Activated CD4-positive, alpha-beta T cell treated with anti-CD3 and anti-CD28 coated beads for 24 hours (primary cell): ENCODE results near the gene PKMYT1.
"Not testable (repeated sequence)": the region's sequence is repeated elsewhere in the genome, so short reads cannot be mapped to it uniquely, and the experiment has no call there.

ENCODE experiments used
- DNase-seq, 2 donors: peaks; one replicate each; pipeline ENCODE4 v3.0.0-alpha.2; 2020; ENCODE audit warnings: low read depth in 2 of 2

PKMYT1 gene

DNA sequence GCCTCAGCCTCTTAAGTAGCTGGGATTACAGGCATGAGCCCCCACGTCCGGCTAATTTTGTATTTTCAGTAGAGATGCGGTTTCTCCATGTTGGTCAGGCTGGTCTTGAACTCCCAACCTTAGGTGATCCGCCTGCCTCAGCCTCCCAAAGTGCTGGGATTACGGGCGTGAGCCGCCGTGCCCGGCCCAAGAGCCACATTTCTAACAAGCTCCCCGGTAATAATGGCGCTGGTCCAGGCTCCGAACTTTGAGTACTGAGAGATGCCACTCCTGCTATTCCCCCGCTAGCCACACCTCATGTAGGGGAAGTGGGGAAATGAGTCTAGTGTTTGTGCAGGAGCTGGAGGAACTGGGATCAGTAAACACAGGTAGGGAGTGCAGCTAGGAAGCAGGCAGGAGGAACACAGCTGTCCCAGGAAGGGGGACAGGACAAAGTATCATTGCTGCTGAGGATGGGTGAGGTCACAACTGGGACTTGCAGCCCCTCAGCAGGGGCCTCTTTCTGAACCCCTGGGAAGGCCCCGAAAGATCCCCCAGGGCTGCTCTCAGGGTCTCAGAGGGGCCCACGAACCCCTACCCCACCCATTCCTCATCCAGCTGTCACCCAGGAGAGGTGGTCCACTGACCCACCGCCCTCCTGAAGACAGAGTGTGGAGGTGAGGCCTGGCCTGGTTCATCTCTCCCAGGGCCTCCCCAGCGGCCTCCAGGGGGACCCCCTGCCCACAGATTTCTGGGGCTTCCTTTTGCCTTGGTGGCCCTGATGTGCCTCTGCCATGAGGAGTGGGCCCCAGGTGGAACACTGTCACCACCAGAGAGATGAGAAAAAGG, 19.8 kb downstream of the PKMYT1 start:
- DNase-seq = no peak

DNA sequence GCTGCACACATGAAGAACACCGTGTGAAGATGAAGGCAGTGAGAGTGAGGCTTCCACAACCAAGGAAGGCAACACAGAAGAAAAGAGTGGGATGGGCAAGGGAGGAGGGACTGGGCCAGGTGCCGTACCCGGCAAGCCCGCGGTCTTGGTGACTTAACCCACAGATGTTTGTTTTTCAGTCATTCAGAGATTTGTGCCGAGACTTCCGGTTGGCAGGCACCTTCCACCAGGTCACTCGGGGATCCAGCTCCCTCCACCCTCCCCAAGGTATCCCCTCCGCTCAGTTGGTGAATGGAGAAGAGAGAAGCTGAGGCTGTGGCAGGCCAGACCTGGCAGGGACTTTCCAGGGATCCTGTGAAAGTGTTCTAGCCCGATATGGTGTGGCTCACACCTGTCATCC, 21.0 kb downstream of the PKMYT1 start:
- DNase-seq = no peak

DNA sequence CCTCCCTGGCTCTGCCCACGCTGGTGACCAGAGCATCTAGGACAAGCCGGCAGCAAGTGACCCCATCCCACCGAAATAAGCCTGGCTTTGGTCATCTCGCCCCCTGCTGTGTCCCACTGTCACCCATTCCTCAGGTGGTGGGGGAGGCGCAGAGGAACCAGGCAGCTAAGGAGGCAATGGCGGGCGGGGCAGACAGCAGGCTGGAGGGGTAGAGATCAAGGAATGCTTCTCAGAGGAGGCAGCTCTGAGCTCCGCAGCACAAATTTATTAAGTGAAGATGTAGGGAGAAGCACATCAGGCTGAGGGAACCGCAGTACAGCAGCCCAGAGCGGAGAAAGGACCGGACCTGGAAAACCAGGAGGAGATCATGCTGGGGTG, 23.7 kb downstream of the PKMYT1 start:
- no peak for DNase-seq

DNA sequence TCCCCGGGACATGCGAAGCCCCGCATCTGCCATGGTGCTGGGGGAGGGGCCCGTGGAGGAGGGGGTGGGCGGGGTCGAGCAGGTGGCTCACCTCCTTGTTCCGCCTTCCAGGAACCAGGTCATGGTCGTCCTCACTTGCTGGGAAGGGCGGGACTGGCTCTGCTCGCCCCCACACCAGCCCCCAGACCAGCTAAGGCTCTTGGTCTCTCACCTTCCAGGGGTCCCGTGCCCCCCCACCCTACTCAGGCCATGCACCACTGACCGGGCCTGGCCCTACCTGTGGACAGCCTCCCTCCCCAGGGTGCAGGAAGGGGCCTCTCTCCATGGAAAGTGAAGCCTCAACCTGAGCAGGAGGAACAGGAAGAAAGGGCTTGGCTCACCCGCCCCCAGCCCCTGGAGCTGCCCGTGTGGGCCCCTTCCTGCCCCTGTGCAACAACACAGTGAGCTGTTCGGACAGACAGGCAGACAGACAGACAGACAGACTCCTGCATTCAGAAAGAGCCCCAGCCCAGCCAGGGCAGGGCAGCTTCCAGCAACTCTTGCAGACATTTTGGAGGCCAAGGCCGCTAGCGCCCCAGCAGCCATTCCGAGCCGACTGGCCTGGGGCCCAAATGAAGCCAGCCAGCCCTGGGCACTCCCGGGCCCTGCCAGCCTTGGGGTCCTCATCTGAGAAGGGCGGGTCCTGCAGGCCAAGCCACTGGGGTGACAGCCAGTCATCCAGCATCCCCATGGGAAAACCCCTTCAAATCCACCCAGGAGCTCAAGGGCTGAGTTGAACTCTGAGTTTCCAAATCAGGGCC, 24.3 kb downstream of the PKMYT1 start:
- DNase-seq = no peak

DNA sequence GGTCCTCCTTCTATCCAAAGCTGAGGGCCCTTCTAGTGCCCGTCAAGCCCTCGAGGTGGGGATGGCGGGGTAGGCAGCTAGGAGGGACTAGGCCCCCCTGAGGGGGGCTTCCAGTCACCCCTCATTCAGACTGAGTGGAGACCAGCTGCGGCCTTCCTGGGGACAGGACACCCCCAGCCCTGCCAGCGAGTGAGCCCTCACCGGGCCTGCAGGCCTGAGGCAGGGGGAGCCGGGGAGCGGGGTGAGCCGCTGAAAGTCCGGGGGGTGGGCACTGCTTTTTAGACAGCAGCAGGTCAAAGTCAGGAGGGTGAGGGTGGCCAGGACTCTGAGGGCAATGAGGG, 24.8 kb downstream of the PKMYT1 start:
- DNase-seq = no peak

DNA sequence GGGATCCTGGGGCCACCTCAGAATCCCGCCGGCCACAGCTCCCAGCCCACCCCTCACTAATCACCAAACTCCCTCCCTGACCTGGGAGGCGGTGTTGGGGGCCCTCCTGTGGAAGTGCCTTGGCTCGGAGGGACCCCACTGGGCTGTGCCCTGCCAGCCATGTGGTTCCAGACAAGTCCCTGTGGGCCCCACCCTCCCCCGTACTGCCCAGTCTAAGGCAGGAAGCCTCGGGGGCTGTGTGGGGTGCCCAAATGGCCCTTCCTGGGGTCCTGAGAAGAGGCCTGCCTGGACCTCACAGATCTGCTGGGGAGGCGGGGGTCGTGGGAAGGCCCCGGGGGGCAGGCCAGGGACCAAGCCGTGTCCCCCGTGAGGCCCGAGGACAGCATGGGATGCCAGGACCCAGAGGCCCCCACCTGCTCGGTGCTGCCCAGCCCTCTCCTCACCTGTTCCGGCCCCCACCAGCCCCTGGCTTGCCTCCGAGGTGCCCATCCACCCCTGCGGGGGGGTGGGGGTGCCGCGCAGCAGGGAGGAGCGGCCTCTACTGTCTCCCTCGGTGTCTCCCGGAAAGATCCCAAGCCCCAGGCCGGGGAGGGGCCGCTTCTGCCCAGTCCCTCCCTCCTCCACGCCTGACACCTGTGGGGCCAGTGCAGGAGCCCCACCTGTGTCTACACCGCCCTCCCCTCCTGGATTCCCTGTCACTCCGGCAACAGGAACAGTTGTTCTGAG, 25.4 kb downstream of the PKMYT1 start:
- DNase-seq = no peak

DNA sequence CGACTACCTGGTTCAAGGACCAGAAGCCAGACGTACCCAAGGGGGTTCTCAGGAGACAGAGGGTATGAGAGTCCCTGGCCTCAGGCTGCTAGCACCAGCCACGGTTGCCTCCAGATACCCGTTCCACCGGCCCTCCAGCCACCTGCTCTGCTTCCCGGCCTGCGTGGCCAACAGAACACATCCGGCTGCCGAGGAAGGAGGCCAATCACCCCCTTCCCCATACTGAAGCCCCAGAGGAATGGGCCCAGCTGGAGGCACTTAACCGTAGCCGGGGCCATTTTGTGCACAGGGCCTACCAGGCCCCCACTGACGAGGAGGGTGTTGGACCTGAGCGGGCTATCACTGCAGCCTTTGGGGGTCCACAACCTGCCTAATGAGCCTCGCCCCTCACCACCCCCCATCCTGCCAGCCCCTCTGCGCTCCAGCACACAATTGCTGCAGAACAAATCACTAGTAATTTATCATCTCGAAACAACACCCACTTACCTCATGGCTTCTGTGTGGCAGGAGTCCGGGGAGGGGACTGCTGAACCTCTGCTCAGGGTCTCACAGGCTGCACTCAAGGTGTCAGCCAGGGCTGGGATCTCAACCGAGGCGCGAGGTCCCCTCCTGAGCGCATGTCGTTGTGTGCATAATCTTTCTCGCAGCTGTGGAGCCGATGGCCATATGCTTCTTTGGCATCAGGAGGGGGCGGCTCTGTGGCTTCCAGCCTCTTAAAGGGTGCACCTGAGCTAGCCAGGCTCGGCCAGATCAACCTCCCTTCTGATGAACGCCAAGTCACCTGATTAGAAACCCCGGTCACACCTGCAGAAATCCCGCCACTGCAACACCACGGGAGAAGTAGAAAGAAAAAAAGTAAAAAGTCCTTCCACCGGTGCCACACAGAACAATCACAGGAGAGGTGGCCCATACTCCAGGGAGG, 26.3 kb downstream of the PKMYT1 start:
- DNase-seq = no peak

DNA sequence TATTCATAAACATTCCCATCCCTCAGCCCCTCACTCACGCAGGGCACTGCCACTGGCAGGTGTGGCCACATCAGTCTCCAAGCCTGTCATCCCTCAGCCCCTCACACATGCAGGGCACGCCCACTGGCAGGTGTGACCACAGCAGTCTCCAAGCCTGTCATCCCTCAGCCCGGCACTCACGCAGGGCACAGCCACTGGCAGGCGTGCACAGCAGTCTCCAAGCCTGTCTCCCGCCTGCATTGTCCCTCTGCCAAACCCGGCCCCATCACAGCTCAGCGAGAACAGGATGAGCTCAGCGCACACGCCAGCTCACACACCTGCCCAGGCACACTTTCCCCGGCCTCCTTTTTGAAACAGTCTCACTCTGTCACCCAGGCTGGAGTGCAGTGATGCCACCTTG, 27.6 kb downstream of the PKMYT1 start:
- DNase-seq = no peak

DNA sequence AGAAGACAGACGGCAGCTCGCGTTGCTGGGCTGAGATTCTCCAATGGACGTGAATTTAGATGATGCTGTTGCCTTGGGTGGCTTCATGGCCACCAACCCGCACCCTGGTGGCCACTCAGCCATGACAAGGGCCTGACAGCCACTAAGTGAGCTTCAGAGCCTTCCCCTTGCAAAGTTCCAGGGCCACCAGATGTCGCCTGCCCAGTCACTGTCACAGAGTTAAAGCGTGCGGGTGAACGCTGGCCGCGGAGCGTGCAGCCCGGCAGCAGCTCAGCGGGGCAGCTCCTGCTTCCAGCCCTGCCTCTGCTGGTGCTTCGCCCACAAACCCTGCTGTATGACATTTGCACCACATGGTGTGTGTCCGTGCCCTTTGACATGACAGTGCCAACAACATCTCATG, 29.5 kb downstream of the PKMYT1 start:
- DNase-seq = no peak

DNA sequence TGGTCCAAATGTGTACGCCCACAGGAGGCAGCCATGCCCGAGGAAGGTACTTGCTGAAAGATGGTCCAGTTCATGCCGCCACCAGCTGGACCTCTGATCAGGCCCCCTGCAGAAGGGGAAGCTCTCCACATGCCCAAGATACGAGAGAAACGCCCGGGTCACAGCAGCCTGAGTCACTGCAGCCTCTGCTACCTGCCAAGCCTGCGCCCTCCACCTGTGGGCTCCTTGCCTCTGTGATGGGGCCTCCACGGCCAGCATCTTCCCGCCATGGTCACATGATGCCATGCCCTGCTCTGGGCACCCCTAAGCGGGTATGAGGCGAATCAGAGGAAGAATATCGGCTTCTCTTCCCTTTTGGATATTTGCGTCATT, 29.9 kb downstream of the PKMYT1 start:
- no peak for DNase-seq

DNA sequence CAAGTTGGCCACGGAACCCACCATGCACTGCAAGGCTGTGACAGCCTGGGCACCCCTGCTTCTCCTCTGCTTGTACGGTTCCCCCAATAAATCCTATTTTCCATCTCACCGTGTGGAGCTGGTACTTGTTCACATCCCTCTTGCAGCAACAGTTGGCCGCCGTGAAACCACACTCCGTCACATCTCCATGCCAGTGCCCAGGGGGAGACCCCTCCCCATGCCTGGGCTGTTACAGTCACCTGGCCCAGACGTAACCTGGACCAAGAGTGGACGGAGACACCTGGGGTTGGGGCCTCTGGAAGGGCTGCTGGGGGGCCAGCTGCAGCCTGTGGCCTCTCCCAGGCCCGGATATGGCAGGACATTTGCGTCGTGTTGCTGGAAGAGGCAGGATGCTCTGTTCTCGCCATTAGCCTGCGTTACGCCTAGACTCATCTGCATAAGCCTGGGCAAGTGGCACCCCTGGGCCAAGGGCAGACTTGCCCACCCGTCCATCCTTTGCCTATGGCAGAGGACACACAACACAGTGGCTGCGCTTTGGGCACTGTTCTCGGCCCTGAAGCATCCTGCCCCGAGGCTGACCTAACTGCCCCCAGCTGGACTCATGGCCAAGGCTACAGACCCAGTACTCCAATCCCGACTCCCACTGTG, 30.4 kb downstream of the PKMYT1 start:
- DNase-seq = no peak

DNA sequence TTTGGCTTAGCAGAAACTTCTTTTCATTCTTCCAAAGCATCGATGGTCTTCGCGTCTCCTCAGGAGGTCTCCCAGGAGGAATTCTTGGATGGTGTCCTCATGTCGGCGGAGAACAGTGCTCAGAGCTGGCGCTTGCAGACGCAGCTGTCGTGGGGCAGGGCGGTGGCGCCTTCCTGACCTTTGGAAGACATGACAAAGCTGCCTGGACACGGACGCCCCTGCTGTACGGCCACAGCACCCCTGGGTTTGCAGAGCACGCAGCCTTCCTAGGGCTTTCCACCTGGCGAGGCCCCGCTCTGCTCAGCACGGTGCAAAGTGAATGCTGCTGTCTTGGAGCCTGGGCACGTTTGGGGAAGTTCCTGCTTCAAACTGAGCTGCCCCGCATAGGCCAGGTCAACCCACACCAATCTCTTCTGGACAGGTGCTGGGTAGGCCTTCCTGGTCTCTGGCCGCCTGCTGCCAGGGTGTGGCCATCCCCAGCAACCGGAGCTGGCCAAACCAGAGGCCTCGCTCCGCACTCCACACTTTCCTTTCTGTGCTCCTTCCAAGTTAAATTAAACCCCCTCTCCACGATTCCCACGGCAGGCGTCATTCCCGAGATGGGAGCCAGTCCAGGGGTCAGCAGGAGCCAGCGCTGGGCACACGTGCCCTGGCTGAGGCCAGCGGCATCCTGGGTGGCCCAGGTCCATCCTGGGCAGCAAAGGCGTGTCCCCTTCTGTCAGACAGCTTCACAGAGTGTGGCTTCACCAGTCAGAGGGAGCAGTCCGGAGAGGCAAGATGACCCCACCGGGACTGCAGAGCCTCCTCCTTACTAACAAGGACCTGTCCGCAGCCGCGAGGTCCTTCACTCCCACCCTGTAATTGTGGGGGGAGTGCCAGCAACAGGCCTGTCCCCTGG, 31.2 kb downstream of the PKMYT1 start:
- DNase-seq = no peak

DNA sequence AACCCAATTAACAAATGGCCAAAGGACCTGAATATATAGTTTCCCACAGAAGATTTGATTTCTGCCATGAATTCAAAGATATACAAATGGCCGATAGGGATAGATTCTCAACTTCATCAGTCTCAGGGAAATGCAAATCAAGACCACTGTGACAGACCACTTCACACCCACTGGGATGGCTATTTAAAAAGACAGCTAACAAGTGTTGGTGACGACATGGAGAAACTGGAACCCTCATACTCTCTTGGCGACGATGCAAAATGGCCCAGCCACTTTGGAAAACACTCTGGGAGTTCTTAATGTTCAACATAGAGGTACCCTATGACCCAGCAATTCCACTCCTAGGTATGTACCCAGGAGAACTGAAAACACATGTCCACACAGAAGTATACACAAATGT, 33.6 kb downstream of the PKMYT1 start:
- no peak for DNase-seq

DNA sequence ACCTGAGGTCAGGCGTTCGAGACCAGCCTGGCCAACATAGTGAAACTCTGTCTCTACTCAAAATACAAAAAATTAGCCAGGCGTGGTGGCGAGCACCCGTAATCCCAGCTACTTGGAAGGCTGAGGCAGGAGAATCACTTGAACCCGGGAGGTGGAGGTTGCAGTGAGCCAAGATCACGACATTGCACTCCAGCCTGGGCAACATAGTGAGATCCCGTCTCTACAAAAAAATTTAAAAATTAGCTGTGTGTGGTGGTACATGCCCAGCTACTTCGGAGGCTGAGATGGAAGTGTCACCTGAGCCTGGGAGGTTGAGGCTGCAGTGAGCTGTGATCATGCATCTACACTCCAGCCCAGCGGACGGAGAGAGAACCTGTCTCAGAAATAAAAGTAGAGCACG, 36.5 kb downstream of the PKMYT1 start:
- DNase-seq = not testable (repeated sequence)

DNA sequence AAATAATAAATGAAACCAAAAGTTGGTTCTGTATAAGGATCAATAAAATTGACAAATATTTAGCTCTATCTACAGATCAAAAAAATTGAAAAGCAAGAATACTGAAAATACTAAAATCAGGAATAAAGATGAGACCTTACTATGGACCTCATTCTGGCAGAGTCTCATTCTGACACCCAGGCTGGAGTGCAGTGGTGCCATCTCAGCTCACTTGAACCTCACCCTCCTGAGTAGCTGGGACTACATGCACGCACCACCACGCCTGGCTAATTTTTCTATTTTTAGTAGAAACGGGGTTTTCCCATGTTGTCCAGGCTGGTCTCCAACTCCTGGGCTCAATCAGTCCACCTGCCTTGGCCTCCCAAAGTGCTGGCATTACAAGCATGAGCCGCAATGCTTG, 38.2 kb downstream of the PKMYT1 start:
- DNase-seq = no peak

DNA sequence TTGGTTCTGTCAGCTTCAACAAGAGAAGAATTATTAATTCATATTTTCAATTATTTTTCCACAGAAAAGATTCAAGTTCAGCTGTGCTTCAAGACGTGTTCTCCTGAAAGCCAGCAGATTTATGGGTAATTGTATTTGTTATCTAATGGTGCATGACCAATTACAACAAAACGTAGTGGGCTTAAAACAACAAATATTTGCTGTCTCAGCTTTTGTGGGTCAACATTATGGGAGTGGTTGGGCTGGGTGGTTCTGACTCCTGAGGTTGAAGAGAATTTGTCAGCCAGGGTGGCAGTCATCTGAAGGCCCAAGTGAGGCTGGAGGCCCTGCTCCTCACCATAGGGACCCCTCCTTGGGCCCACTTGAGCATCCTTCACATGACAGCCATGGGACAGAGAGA, 40.3 kb downstream of the PKMYT1 start:
- DNase-seq = no peak

DNA sequence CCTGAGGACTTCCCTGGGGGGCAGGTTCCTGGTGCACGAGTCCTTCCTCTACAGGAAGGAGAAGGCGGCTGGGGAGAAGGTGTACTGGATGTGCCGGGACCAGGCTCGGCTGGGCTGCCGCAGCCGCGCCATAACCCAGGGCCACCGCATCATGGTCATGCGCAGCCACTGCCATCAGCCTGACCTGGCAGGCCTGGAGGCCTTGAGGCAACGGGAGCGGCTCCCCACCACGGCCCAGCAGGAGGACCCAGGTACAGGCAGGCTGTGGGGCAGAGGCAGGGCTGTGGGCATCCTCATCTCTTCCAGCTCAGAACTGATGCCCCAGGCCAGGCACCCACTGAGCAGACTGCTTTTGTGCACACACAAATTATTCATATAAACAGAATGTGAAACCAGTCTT, 42.0 kb downstream of the PKMYT1 start:
- DNase-seq = no peak

DNA sequence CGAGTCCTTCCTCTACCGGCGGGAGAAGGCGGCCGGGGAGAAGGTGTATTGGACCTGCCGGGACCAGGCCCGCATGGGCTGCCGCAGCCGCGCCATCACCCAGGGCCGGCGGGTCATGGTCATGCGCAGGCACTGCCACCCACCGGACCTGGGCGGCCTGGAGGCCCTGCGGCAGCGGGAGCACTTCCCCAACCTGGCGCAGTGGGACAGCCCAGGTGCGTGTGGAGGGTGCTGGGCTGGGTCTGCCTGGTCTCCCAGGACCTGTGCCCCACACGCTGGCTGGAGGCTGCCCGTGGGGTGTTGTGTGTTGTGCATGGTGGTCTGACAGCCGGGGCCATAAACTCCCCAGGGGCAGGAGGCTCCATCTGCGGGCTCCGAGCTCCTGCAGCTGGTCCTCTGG, 43.1 kb downstream of the PKMYT1 start:
- DNase-seq = no peak

DNA sequence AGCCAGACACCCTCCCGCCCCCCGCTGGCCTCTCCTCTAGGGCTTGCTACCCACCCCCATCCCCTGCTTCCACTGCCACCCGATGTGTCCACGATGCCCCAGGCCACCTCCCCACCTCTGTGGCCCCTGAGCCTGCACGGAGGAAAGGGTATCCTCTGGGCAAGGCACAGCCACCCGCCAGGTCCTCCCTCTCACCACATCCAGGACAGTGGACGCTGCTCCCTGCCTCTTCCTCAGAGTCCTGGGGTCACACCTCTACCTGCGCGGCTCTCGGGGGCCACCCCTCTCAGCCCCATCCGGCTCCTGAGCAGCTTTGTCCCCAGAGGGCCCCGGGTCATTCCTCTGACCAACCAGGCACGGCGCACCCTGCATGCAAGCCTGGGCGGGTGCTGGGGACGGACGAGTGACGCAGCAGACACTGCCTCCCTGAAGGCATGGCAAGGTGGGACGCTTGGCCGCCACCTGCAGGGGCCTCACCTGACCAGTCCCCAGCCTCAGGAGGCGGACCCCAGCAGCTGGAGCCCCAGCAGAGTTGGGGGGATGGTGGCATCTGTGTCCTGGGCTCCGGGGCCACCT, 43.7 kb downstream of the PKMYT1 start:
- no peak for DNase-seq

DNA sequence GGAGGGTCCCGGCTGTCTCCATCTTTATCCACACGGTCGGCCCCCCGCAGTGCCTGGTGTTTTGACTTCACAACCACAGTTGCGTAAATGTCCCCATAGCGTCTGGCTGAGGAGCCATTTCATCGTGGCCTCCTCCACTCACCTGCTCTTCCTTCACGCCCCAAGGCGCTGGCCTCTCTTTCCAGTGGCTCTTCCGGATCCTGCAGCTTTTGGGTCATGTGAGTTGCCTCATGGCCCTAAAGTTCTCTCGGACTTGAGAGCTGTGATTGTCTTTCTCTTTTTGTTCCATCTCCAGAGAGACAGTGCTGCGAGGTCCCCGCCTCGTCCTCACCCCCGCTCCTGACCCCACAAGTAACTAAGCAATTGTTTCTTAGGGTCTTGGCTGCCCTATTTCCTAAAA, 45.8 kb downstream of the PKMYT1 start:
- no peak for DNase-seq
